ENCODE results near the gene AQP6. TPM values are rescaled to one million over a fixed set of nuclear protein-coding genes. Genes with fewer than 3 reads are reported as not detected.
A peak's percentile ranks its signal among the peaks of the same experiment; 100 is the strongest.

Gene AQP6
- polyA plus RNA-seq, 1 of the 3 experiments (the other 2 are of a cell fraction), result 0.10 TPM

GRCh38 chr12:50006754-50007442 lies 34.2 kb downstream of the AQP6 start:
- H3K36me3 ChIP-seq (replicated peaks in 1 of 2; ENCODE audit: control insufficient read depth in 1 of 2, insufficient read depth in 2 of 2, low read length in 1 of 2), result peaks cover 24 to 26% of the 10 kb centered on the region in 2 experiments
- H3K79me2 ChIP-seq (ENCODE audit: insufficient read depth), result peaks cover 90% of the 10 kb centered on the region
- peaks cover 6 to 41% of the 10 kb centered on the region in 2 experiments; a peak in 2 of 4 replicates for H3K4me1 ChIP-seq (ENCODE audit: control insufficient read depth in 1 of 2, insufficient read depth in 2 of 2, low read depth in 1 of 2, low read length in 1 of 2)
- H3K4me3 ChIP-seq (ENCODE audit: low read depth in 2 of 2, low read length in 1 of 2), result no peak overlapping the region
- ChIA-PET POLR2A (interaction anchor here (0.6 to 1.2 kb wide), 5 partner anchors 11 to 135 kb away, joined by 3 to 4 read pairs (median 3); partner anchors contain the start of gene RACGAP1), CTCF (interaction anchor here (0.9 to 7.4 kb wide), 12 partner anchors 11 to 78 kb away, joined by 3 to 44 read pairs (median 8); partner anchors contain the start of gene AQP6)
- H3F3A ChIP-seq (replicated peaks; ENCODE audit: insufficient read depth), result peaks cover 10% of the 10 kb centered on the region
- no peaks in the 10 kb centered on the region for H3K27me3 ChIP-seq (ENCODE audit: insufficient read depth)
- WGBS (ENCODE audit: low lambda C conversion rate), result 62% methylated on average over 1 of the region's 1 CpG
- no peaks in the 10 kb centered on the region for H3K9me2 ChIP-seq
- no peak overlapping the region for H3K9ac ChIP-seq
- H3K9me3 ChIP-seq, result no peaks in the 10 kb centered on the region
- peaks cover 8% of the 10 kb centered on the region; the same call in 1 of the 2 replicates for H4K20me1 ChIP-seq (ENCODE audit: insufficient read depth)
- H3K27ac ChIP-seq (ENCODE audit: low read depth in 2 of 2, low read length in 1 of 2), result peak overlapping the region; percentile 3 to 87; a peak in 3 of 4 replicates
- H2AFZ ChIP-seq (ENCODE audit: low read depth), result peak overlapping the region; percentile 4; the same call in 1 of the 2 replicates
- H3K4me2 ChIP-seq, result 0 out of 2 replicates have a peak overlapping the region, but pooled peaks have one; percentile 2
- TF ChIP-seq RXRA (IDR thresholded peaks at IDR 0.05; ENCODE audit: borderline replicate concordance, low read depth) (no peak), NFIC (IDR thresholded peaks at IDR 0.05; ENCODE audit: borderline replicate concordance) (no peak), EP300 (IDR thresholded peaks at IDR 0.05; ENCODE audit: borderline replicate concordance in 1 of 2, low read depth in 1 of 2, low read length in 1 of 2) (peak in 1 of 2 experiments; percentile 80; a peak in 2 of 4 replicates), TCF12 (IDR thresholded peaks at IDR 0.05) (peak; percentile 63; the same call in 1 of the 2 replicates), GATA2 (CRISPR knock-in tag; IDR thresholded peaks at IDR 0.05) (no peak), RCOR1 (IDR thresholded peaks at IDR 0.05; ENCODE audit: low read length) (peak; percentile 87), FOSL2 (IDR thresholded peaks at IDR 0.05; ENCODE audit: borderline replicate concordance, low read depth) (no peak), POLR2AphosphoS5 (IDR thresholded peaks at IDR 0.05; ENCODE audit: low read depth, low read length) (no peak), RAD21 (IDR thresholded peaks at IDR 0.05; ENCODE audit: low read length) (no peak)
- TF ChIP-seq, protein P1, sequence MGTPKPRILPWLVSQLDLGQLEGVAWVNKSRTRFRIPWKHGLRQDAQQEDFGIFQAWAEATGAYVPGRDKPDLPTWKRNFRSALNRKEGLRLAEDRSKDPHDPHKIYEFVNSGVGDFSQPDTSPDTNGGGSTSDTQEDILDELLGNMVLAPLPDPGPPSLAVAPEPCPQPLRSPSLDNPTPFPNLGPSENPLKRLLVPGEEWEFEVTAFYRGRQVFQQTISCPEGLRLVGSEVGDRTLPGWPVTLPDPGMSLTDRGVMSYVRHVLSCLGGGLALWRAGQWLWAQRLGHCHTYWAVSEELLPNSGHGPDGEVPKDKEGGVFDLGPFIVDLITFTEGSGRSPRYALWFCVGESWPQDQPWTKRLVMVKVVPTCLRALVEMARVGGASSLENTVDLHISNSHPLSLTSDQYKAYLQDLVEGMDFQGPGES (IDR thresholded peaks at IDR 0.05; ENCODE audit: low read depth, low read length), result no peak
- TF ChIP-seq, protein P2, sequence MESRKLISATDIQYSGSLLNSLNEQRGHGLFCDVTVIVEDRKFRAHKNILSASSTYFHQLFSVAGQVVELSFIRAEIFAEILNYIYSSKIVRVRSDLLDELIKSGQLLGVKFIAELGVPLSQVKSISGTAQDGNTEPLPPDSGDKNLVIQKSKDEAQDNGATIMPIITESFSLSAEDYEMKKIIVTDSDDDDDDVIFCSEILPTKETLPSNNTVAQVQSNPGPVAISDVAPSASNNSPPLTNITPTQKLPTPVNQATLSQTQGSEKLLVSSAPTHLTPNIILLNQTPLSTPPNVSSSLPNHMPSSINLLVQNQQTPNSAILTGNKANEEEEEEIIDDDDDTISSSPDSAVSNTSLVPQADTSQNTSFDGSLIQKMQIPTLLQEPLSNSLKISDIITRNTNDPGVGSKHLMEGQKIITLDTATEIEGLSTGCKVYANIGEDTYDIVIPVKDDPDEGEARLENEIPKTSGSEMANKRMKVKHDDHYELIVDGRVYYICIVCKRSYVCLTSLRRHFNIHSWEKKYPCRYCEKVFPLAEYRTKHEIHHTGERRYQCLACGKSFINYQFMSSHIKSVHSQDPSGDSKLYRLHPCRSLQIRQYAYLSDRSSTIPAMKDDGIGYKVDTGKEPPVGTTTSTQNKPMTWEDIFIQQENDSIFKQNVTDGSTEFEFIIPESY (IDR thresholded peaks at IDR 0.05; ENCODE audit: borderline replicate concordance, low read depth), result no peak
- TF ChIP-seq, protein P3, sequence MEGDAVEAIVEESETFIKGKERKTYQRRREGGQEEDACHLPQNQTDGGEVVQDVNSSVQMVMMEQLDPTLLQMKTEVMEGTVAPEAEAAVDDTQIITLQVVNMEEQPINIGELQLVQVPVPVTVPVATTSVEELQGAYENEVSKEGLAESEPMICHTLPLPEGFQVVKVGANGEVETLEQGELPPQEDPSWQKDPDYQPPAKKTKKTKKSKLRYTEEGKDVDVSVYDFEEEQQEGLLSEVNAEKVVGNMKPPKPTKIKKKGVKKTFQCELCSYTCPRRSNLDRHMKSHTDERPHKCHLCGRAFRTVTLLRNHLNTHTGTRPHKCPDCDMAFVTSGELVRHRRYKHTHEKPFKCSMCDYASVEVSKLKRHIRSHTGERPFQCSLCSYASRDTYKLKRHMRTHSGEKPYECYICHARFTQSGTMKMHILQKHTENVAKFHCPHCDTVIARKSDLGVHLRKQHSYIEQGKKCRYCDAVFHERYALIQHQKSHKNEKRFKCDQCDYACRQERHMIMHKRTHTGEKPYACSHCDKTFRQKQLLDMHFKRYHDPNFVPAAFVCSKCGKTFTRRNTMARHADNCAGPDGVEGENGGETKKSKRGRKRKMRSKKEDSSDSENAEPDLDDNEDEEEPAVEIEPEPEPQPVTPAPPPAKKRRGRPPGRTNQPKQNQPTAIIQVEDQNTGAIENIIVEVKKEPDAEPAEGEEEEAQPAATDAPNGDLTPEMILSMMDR (IDR thresholded peaks at IDR 0.05), result no peak
- no peak for DNase-seq

All from SK-N-SH (cell line).